Adipocyte (in vitro differentiated cells): ENCODE measurements around the gene MPPED1.

ENCODE experiments used
- DNase-seq: peaks from one replicate; pipeline ENCODE4 v3.0.0-alpha.2; 2015; ENCODE audit warnings: low read depth
- H3K27me3 ChIP-seq: replicated peaks from 2 replicates; pipeline ENCODE4 v1.7.0; 2013; ENCODE audit warnings: mild to moderate bottlenecking, low read length, moderate library complexity; ENCODE audit not compliant: control insufficient read depth, insufficient read depth
- H3K36me3 ChIP-seq: 2 replicates; pipeline ENCODE4 v1.7.0; 2013; ENCODE audit warnings: low read length, mild to moderate bottlenecking, moderate library complexity; ENCODE audit not compliant: control insufficient read depth, insufficient read depth, severe bottlenecking
- H3K4me1 ChIP-seq: 2 replicates; pipeline ENCODE4 v1.7.0; 2013; ENCODE audit warnings: mild to moderate bottlenecking, low read length, moderate library complexity; ENCODE audit not compliant: control insufficient read depth, insufficient read depth
- H3K4me3 ChIP-seq: 2 replicates; pipeline ENCODE4 v1.7.0; 2013; ENCODE audit warnings: mild to moderate bottlenecking, low read length, moderate library complexity
- H3K9ac ChIP-seq: 2 replicates; pipeline ENCODE4 v1.7.0; 2013; ENCODE audit warnings: mild to moderate bottlenecking, low read length, moderate library complexity
- H3K9me3 ChIP-seq: 2 replicates; pipeline ENCODE4 v1.7.0; 2013; ENCODE audit warnings: mild to moderate bottlenecking, low read length, moderate library complexity; ENCODE audit not compliant: control insufficient read depth

The MPPED1 gene

GRCh38 chr22:43425976-43426785 lies 14.4 kb downstream of the MPPED1 start:
- Histone ChIP-seq H3K27me3 (peaks cover 66% of the 10 kb centered on the region), H3K36me3 (no peaks in the 10 kb centered on the region), H3K9me3 (no peaks in the 10 kb centered on the region), H3K4me1 (no peaks in the 10 kb centered on the region), H3K4me3 (no peak overlapping the region), H3K9ac (no peak overlapping the region)
- DNase-seq = no peak

- H3K4me1 ChIP-seq = no peaks in the 10 kb centered on the region
- no peaks in the 10 kb centered on the region for H3K36me3 ChIP-seq
- H3K4me3 ChIP-seq = no peak overlapping the region
- peaks cover 66% of the 10 kb centered on the region for H3K27me3 ChIP-seq
- no peak for DNase-seq
- H3K9ac ChIP-seq = no peak overlapping the region
- H3K9me3 ChIP-seq = no peaks in the 10 kb centered on the region
Observed at GRCh38 chr22:43426816-43427215, 15.0 kb downstream of the MPPED1 start.

- H3K36me3 ChIP-seq = no peaks in the 10 kb centered on the region
- H3K27me3 ChIP-seq = peaks cover 65% of the 10 kb centered on the region
- no peaks in the 10 kb centered on the region for H3K9me3 ChIP-seq
- DNase-seq = no peak
- H3K9ac ChIP-seq = no peak overlapping the region
- H3K4me1 ChIP-seq = no peaks in the 10 kb centered on the region
- no peak overlapping the region for H3K4me3 ChIP-seq
Observed at GRCh38 chr22:43427296-43428004, 15.6 kb downstream of the MPPED1 start.

- Histone ChIP-seq H3K27me3 (peaks cover 60% of the 10 kb centered on the region), H3K9me3 (no peaks in the 10 kb centered on the region), H3K36me3 (no peaks in the 10 kb centered on the region), H3K4me1 (no peaks in the 10 kb centered on the region), H3K9ac (no peak overlapping the region), H3K4me3 (no peak overlapping the region)
- DNase-seq = no peak
Observed at GRCh38 chr22:43428005-43428485, 16.2 kb downstream of the MPPED1 start.

- no peak for DNase-seq
- Histone ChIP-seq H3K27me3 (peaks cover 59% of the 10 kb centered on the region), H3K4me3 (no peak overlapping the region), H3K36me3 (no peaks in the 10 kb centered on the region), H3K4me1 (no peaks in the 10 kb centered on the region), H3K9ac (no peak overlapping the region), H3K9me3 (no peaks in the 10 kb centered on the region)
Observed at GRCh38 chr22:43428521-43428920, 16.7 kb downstream of the MPPED1 start.

GRCh38 chr22:43429426-43429825 lies 17.6 kb downstream of the MPPED1 start:
- Histone ChIP-seq H3K36me3 (no peaks in the 10 kb centered on the region), H3K4me3 (no peak overlapping the region), H3K9ac (no peak overlapping the region), H3K9me3 (no peaks in the 10 kb centered on the region), H3K27me3 (peaks cover 52% of the 10 kb centered on the region), H3K4me1 (no peaks in the 10 kb centered on the region)
- no peak for DNase-seq

GRCh38 chr22:43431808-43432554 lies 20.2 kb downstream of the MPPED1 start:
- H3K9me3 ChIP-seq = no peaks in the 10 kb centered on the region
- H3K4me3 ChIP-seq = no peak overlapping the region
- no peak overlapping the region for H3K9ac ChIP-seq
- no peak for DNase-seq
- H3K4me1 ChIP-seq = no peaks in the 10 kb centered on the region
- peaks cover 59% of the 10 kb centered on the region for H3K27me3 ChIP-seq
- H3K36me3 ChIP-seq = no peaks in the 10 kb centered on the region

- Histone ChIP-seq H3K9ac (no peak overlapping the region), H3K27me3 (peaks cover 67% of the 10 kb centered on the region), H3K4me3 (no peak overlapping the region), H3K4me1 (no peaks in the 10 kb centered on the region), H3K36me3 (no peaks in the 10 kb centered on the region), H3K9me3 (no peaks in the 10 kb centered on the region)
- no peak for DNase-seq
Observed at GRCh38 chr22:43432883-43433415, 21.1 kb downstream of the MPPED1 start.

- Histone ChIP-seq H3K4me1 (no peaks in the 10 kb centered on the region), H3K36me3 (no peaks in the 10 kb centered on the region), H3K4me3 (no peak overlapping the region), H3K9ac (no peak overlapping the region), H3K27me3 (peaks cover 67% of the 10 kb centered on the region), H3K9me3 (no peaks in the 10 kb centered on the region)
- no peak for DNase-seq
Observed at GRCh38 chr22:43433451-43434274, 21.8 kb downstream of the MPPED1 start.

GRCh38 chr22:43434275-43434927 lies 22.6 kb downstream of the MPPED1 start:
- Histone ChIP-seq H3K4me3 (no peak overlapping the region), H3K9ac (no peak overlapping the region), H3K27me3 (peaks cover 66% of the 10 kb centered on the region), H3K36me3 (no peaks in the 10 kb centered on the region), H3K9me3 (no peaks in the 10 kb centered on the region), H3K4me1 (no peaks in the 10 kb centered on the region)
- DNase-seq = no peak
